GM12874 (cell line): ENCODE results near the gene RPS19.

Experiments
- CTCF ChIP-seq: IDR thresholded peaks from 2 replicates; pipeline ENCODE4 v1.5.1; 2011; ENCODE audit warnings: low read depth, mild to moderate bottlenecking, control low read depth, low read length, moderate library complexity; ENCODE audit not compliant: insufficient read depth

RPS19 gene

GRCh38 chr19:41910240-41910991 lies 50.4 kb downstream of the RPS19 start:
- no peak for TF ChIP-seq CTCF

GRCh38 chr19:41910992-41911888 lies 51.2 kb downstream of the RPS19 start:
- TF ChIP-seq CTCF, result no peak

GRCh38 chr19:41911889-41912731 lies 52.1 kb downstream of the RPS19 start:
- no peak for TF ChIP-seq CTCF

- TF ChIP-seq CTCF, result no peak
These were observed 53.0 kb downstream of the RPS19 start for GRCh38 chr19:41912899-41913537.

GRCh38 chr19:41913538-41914423 lies 53.7 kb downstream of the RPS19 start:
- TF ChIP-seq CTCF, result no peak

GRCh38 chr19:41915021-41915775 lies 55.1 kb downstream of the RPS19 start:
- no peak for TF ChIP-seq CTCF
